Stimulated activated CD4-positive, alpha-beta T cell treated with anti-CD3 and anti-CD28 coated beads, Interleukin-4, amount 100 ng/mL, for 1 hour (primary cell): ENCODE measurements around the gene SPTB.

Experiments used
- DNase-seq: peaks from one replicate; pipeline ENCODE4 v3.0.0-alpha.2; 2020

The SPTB gene

GRCh38 chr14:64784006-64784405 lies 95.7 kb downstream of the SPTB start:
- no peak for DNase-seq

- no peak for DNase-seq
Measured at GRCh38 chr14:64782196-64782595, 97.5 kb downstream of the SPTB start.

- no peak for DNase-seq
Measured at GRCh38 chr14:64779472-64779871, 100.2 kb downstream of the SPTB start.

GRCh38 chr14:64778104-64778754 lies 101.5 kb downstream of the SPTB start:
- no peak for DNase-seq

GRCh38 chr14:64777461-64777860 lies 102.2 kb downstream of the SPTB start:
- no peak for DNase-seq

GRCh38 chr14:64775081-64775777 lies 104.5 kb downstream of the SPTB start:
- no peak for DNase-seq

GRCh38 chr14:64774272-64774671 lies 105.4 kb downstream of the SPTB start:
- DNase-seq: no peak

GRCh38 chr14:64773577-64773976 lies 106.1 kb downstream of the SPTB start:
- no peak for DNase-seq

GRCh38 chr14:64773046-64773445 lies 106.7 kb downstream of the SPTB start:
- DNase-seq: no peak

GRCh38 chr14:64772397-64772950 lies 107.2 kb downstream of the SPTB start:
- DNase-seq: no peak

- no peak for DNase-seq
Measured at GRCh38 chr14:64771161-64771560, 108.5 kb downstream of the SPTB start.

- no peak for DNase-seq
Measured at GRCh38 chr14:64770751-64771150, 109.0 kb downstream of the SPTB start.

GRCh38 chr14:64769096-64770020 lies 110.3 kb downstream of the SPTB start:
- no peak for DNase-seq

GRCh38 chr14:64768401-64769095 lies 111.2 kb downstream of the SPTB start:
- no peak for DNase-seq

GRCh38 chr14:64767215-64767964 lies 112.3 kb downstream of the SPTB start:
- DNase-seq: no peak

- DNase-seq: no peak
Measured at GRCh38 chr14:64766430-64767151, 113.1 kb downstream of the SPTB start.

GRCh38 chr14:64765740-64766302 lies 113.9 kb downstream of the SPTB start:
- no peak for DNase-seq

- DNase-seq: peak; percentile 63
Measured at GRCh38 chr14:64764641-64765520, 114.8 kb downstream of the SPTB start.

- no peak for DNase-seq
Measured at GRCh38 chr14:64763801-64764621, 115.7 kb downstream of the SPTB start.
